ENCODE data around the gene HDHD5. TPM values are rescaled to one million over a fixed set of nuclear protein-coding genes. Genes with fewer than 3 reads are reported as not detected.
A peak's percentile ranks its signal among the peaks of the same experiment; 100 is the strongest.

The HDHD5 gene
- total RNA-seq, 1 donor from 2014 or later: 11.3 TPM

DNA sequence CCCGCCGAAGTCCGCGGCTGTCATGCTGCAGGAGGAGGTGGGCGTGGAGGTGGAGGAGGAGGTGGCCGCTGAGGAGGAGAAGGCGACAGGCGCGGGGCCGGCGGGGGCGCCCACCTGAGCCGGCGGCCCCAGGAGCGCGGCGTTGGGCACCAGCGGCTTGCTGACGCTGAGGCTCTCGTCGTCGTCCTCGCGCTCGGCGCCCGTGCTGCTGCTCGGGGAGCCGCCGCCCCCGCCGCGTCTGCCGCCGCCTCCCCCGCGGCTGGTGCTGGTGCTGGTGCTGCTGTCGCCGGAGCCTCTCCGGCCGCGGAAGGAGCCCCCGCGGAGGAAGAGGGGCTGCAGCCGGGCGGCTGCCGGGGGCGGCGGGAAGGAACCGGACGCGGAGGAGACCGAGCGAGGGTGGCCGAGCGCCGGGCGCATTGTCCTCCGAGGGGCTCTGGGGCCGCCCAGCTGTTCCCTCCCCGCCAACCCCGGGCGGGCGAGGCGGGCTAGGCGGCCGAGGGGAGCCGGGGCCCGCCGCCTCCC lies 38.3 kb downstream of the HDHD5 start:
- DNase-seq (ENCODE audit: low spot score): no peak

DNA sequence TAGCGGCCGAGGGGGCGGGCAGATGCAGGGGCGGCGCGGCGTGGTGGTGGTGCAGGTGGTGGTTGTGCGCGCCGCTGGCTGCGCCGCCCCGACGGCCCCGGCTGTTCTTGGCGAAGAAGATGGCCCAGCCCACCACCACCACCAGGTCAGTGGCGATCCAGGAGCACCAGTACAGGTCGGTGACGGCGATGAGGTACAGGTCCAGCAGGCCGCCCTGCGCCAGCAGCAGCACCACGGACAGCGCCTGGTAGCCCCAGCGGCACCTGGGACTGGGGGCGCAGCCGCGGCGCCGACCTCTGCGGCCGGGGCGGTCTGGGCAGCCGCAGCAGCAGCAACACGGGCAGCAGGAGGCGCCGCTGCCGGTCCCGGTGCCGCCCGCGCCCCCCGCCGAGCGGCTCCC lies 38.8 kb downstream of the HDHD5 start:
- DNase-seq (ENCODE audit: low spot score): peak; percentile 19

DNA sequence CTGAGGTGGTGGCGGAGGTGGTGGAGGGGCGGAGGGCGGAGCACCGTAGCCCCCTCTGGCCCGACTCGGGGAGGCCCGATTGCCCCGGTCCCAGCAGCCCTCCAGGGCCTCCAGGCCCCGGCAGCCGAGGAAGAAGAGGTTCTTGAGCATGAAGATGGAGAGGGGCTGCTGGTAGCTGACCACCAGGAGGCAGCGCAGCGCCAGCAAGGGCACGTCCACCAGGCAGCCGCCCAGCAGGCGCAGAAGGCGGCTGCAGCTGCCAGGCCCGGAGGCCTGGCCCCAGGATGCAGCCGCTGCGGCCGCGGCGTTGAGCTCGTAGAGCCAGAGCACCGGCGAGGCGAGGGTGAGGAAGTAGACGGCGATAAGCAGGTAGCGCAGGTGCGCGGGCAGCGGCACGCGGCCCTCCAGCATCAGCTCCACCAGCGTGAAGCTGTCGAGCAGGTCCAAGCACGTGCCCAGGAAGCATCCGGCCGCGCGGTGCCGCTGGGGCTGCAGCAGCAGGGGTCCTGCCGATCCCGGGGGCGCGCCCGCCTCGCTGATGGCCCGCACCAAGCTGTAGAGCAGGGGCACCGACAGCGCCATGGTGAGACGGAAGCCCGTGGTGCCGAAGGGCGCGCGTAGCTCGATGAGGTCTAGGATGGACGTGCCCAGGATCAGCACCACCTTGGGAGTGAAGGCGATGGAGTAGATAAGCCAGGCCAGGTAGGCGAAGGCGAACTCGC lies 39.4 kb downstream of the HDHD5 start:
- no peak for DNase-seq (ENCODE audit: low spot score)

DNA sequence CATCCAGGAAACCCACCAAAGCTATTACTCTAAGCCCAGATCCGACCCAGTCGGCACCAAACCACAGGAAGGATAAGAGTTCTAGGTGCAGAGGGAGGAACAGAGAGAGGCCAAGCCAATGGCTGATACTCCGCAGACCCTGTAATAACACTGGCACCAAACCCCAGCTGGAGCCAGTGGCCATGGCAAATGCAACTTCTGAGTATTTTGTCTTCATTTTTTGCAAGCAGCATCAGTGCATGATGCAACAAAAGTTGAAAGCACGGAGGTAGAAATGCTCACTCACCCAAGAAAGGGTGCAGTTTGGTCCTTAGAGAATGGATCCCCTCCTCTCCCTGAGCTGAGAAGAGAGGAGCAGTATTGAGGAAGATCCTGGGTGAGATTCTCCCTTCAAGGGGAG lies 40.7 kb downstream of the HDHD5 start:
- no peak for DNase-seq (ENCODE audit: low spot score)

DNA sequence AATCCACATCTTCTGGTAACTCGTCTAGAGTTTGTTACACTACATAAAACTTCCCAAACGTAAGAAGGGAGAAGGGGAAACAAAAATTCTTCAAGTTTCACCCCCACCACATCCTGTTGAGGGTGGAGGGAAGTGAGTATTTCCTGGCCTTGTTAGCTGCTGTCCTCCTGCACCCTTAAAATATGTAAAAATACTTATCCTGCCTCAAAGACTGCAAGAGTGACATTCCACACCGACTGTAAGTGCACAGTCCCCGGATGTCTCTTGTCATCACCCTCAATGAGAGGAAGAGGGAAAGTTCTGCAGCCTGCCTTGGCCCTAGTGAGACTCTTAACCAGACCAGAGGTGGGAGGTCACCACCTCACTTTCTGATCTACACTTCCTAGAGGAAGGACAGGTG lies 41.2 kb downstream of the HDHD5 start:
- DNase-seq (ENCODE audit: low spot score): no peak

DNA sequence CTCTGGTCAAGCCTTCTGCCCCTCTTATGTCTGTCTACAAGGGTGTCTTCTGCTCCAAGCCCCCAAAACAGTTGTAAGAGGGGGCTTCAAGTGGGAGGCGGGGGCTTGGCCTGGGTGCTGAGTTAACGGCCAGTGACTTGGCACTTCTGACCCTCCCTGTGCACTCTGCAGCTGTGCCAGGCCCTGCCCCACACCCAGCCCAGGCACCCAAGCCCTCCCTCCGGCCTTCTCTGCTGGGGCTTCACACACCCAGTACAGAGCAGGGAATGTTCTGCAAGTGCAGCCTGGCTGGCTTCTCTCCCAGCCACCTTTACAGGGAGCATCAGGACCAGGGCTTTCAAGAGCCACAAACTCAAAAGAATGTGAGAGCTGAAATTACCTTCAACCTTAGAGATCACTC lies 41.7 kb downstream of the HDHD5 start:
- DNase-seq (ENCODE audit: low spot score): no peak

DNA sequence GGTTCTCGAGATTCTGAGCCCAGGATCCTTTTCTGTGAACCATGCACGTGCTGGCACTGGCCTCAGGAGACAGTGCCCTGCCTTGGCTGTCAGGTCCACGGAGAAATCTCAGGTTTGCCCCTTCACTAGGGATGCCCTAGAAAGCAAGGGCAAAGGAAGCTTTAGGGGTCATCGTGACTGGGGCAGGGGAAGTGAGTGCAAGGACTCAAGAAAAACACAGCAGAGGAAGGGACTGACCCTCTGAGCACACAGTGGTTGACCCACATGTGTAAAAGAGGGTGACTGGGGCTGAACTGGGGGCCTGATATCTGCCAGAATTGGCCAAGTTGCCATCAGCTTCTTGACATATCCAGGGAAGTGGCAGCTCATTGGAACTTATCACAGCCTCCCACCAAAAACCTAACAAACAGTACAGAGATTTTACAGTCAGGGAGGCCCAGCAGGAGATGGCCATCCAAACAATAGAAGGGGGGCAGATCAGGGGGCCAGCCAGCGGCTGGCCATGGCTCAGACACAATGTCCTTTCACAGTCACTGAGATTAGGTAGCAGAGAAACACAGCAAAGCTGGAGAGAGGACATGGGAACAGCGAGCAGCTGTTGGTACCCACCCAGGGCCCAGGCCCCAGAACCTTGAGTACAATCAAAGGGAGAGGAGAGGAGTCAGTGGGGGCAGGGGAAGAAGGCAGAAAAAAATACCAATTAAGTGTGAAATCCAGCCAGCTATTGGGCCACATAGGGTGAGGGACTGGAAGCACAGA lies 42.3 kb downstream of the HDHD5 start:
- DNase-seq (ENCODE audit: low spot score): no peak

DNA sequence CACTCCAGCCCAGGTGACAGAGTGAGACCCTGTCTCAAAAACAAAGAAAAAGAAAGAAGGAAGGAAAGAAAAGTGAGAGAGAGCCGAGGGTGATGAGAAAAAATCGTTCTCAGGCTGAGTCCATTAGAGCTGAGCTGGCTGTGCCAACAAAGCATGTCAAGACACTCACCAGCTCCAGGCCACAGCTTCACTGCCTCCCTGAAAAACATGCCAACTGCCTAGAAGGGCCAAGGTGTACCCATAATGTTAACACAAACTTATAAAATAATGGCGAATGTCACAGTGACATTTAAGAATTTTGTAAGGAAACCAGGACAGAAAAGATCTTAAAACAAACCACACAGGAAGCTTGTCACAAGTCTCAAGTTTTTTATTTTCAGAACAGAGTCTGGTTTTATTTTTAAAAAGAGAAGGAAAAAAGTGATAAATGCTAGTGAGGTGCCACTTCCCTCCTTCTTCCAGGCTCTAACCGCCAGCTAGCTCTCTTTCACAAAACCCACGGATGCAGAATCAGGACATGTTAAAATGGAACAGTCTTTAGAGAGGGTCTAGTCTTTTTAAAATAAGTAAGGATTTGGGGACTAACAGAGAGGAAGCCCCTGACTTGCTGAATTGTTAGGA lies 43.0 kb downstream of the HDHD5 start:
- DNase-seq (ENCODE audit: low spot score): no peak

DNA sequence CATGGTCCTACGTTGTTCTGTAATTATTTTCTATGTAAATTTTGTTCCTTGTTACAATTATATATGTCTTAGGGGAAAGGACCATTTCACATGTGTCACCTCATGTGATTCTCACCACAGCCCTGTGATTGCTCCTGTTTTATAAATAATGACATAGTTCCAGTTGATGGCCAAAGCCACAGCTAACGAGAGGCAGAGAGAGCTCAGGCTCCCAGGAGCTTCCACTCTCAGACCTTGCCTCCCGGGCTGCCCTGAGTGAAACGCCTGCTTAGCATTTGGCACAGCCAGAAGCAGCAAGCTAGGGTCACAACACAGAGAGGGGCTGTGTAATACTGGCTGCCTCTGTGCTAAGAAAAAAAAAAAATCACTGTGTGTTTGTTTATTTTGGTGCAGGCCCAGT lies 43.8 kb downstream of the HDHD5 start:
- DNase-seq (ENCODE audit: low spot score): no peak

DNA sequence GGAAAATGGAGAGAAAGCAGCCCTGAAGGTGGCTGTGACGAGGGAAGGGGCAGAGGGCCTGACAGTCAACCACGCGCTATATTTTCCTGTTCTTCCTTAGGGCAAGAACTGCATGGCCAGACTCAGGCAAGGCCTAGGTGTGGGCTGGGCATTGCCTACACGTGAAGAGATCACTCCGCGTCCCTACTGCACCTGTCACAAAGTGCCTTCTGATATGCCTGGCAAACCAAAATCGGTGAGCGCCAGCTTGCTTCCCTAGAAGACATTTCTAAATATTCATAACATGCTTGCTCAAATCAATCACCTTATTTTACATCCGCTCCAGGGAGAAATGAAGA lies 44.2 kb downstream of the HDHD5 start:
- no peak for DNase-seq (ENCODE audit: low spot score)

DNA sequence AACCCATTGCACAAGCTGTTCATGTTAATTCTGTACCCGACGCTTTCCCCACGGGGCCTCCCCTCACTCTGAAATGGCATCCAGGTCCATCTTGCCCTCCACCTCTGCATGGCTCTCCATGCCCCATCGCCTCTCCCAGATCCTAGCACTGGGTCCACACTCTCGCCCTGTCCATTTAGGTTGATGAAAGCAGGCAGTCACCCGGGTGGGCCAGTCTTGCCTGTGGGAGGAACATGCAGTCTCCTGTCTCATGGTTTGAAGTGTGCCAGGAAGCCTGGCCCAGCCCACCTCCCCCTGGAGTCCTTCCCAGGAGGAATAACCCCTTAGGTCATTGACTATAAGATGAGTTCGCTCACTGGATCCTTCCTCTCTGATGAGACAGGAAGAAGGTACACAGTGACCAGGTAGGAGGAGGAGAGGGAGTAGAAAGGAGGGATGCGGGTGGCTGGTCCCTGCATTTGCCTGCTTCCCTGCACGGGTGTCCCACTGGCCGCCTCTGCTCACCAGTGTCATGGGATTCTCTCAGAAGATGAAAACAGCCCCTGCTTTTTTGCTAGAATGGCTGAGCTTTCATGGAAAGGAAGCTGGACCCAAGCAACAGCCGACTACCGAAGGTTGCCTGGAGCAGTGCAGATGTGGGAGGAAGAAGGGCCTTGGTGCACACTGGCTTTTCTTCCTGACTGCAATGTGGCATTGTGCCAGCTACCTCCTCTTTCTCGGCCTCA lies 44.7 kb downstream of the HDHD5 start:
- DNase-seq (ENCODE audit: low spot score): no peak

DNA sequence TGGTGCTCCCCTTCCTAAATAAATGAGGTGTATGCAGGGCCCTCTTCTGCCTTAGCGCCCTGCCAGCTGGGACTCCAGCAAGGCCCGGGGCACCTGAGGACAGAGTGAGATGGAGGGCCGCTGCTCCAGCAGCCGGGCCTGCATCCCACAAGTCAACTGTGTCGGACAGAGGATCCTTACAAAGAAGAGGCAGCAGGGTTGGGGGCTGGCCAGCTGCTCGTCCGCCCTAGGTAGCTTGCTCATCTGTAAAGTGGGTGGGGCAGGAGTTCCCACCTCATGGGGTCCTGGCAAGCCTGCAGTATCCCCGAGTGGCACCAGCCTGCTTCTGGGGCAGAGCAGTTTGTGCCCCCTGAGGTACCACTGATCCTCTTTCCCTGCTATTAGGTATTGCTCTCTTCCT lies 45.5 kb downstream of the HDHD5 start:
- no peak for DNase-seq (ENCODE audit: low spot score)

DNA sequence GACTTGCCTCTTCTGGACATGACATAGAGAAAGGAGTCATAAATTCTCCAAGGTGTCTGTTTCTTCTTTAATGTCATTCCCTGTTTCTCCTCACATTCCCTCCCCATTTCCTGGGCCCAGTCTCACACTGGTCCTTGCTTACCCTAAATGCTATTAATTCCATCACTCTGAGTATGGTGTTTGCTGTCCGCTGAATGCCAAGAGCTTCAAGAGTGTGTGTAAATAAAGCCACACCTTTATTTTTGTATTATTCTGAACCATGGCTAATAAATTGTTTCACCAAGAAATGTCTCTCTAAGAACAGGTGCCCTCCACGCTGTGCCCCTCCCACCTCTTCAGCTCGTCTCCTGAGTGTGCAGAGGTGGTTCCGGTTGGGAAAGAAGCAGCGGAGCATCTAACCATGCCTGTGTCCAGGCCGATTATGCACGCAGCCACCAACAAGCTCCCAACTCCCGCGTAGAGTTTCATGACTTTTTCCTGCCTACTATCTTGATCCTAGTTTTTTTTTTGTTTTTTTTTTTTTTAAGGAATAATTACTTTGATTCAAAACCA lies 46.5 kb downstream of the HDHD5 start:
- no peak for DNase-seq (ENCODE audit: low spot score)

DNA sequence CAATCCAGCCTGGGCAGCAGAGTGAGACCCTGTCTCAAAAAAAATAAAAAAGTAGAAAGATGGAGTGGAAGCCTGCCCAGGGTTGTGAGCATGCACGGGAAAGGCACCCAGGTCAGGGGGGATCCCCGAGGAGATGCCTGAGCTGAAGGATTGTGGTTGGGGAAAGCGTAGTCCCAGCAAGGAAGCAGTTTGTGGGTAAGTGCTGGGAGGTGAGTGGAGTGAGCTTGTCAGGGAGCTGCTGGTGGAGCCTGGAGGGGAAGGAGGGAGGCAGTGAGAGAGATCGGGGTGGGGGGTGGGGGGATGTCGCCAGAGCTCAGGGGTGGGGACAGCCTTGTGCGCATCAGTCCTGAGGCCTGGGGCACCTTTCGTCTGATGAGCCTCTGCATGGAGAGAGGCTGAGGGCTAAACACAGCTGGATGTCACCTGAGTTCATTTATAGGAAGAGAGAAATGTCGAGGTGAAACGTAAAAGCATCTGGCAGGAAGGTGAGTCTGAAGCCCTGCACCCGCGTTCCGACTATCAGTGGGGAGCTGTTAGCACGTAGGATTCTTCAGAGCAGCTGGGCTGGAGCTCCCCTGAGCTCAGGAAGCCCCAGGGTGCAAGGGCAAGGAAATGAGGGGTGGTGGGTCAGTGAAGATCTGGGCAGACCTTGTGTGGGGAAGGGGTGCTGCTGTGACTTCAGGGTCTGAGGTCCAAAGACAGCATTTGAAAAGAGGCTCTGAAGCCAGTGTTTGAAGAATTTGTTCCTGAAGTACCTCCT lies 48.1 kb downstream of the HDHD5 start:
- no peak for DNase-seq (ENCODE audit: low spot score)

DNA sequence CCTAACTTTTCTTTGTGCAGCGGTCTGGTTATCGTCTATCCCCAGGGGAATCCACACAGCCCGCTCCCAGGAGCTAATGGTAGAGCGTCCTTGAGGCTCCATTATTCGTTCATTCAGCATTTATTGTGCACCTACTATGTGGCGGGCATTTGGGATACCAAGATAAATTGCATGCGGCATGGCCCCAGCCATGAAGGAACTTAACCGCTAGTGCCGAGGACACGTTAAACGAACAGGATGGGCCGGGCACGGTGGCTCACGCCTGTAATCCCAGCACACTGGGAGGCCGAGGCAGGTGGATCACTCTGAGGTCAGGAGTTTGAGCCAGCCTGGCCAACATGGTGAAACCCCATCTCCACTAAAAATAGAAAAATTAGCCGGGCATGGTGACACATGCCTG lies 49.1 kb downstream of the HDHD5 start:
- no peak for DNase-seq (ENCODE audit: low spot score)

DNA sequence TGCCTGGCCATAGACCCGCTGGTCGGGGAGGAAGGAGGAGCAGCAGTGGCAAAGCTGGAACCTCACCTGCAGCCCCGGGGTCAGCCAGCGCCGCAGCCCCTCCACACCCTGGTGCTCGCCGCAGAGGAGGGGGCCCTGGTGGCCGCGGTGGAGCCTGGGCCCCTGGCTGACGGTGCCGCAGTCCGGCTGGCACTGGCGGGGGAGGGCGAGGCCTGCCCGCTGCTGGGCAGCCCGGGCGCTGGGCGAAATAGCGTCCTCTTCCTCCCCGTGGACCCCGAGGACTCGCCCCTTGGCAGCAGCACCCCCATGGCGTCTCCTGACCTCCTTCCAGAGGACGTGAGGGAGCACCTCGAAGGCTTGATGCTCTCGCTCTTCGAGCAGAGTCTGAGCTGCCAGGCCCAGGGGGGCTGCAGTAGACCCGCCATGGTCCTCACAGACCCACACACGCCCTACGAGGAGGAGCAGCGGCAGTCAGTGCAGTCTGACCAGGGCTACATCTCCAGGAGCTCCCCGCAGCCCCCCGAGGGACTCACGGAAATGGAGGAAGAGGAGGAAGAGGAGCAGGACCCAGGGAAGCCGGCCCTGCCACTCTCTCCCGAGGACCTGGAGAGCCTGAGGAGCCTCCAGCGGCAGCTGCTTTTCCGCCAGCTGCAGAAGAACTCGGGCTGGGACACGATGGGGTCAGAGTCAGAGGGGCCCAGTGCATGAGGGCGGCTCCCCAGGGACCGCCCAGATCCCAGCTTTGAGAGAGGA lies 49.8 kb downstream of the HDHD5 start:
- DNase-seq (ENCODE audit: low spot score): no peak

DNA sequence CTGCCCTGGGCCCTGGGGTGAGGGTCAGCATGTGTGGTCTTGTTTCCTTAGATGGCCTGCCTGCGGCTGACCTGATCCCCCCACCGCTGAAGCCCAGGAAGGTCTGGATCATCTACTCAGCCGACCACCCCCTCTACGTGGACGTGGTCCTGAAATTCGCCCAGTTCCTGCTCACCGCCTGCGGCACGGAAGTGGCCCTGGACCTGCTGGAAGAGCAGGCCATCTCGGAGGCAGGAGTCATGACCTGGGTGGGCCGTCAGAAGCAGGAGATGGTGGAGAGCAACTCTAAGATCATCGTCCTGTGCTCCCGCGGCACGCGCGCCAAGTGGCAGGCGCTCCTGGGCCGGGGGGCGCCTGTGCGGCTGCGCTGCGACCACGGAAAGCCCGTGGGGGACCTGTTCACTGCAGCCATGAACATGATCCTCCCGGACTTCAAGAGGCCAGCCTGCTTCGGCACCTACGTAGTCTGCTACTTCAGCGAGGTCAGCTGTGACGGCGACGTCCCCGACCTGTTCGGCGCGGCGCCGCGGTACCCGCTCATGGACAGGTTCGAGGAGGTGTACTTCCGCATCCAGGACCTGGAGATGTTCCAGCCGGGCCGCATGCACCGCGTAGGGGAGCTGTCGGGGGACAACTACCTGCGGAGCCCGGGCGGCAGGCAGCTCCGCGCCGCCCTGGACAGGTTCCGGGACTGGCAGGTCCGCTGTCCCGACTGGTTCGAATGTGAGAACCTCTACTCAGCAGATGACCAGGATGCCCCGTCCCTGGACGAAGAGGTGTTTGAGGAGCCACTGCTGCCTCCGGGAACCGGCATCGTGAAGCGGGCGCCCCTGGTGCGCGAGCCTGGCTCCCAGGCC lies 50.6 kb downstream of the HDHD5 start:
- DNase-seq (ENCODE audit: low spot score): no peak

DNA sequence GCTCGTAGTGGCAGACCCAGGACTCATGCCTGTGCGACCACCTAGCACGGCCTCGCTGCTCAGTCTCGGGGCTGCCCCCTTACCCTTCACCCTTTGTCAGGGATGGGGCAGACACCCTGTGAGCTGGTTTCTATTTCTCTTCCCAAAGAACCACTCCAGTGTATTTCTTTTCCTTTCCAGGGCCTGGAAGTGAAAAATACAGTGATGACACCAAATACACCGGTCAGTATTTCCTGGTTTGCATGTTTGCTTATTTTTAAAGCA lies 51.6 kb downstream of the HDHD5 start:
- no peak for DNase-seq (ENCODE audit: low spot score)

DNA sequence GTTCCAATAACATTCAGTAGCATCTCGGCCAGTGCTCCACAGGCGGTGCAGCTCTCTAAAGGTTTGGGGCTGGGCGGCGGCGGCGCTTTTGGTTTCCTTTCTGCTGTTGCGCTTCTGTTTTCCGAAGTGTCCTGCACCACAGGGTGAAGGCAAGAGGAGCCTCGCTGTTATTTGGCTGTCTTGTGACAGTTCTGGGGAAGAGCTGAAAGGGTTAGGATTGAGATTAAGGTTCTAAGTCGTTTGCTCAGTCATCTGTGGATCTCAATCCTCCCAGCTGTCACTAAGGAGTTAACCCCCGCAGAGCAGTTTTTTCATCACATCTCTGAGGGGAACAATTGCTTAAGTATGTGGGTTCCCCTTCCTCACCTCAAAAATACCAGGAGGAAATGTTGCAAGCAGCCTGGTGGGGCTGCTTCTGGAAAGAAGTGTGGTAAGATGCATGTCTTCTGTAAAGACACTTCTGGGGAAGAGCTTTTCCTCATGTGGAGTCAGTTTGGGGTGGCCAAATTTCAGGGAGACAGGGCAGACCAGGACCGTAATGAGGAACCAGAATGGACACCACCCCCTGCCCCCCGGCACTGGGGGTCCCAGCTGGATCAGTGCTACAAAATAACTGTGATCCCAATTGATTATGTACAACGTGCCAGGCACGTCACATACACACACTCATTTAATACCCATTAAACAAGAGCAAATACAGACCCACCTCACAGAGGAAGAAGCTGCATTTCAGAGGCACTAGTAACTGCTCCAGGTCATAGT lies 52.1 kb downstream of the HDHD5 start:
- DNase-seq (ENCODE audit: low spot score): peak; percentile 35
